ENCODE measurements around the gene BNIP3. TPM values are rescaled to one million over a fixed set of nuclear protein-coding genes. Genes with fewer than 3 reads are reported as not detected.

Gene BNIP3
- total RNA-seq, 1 donor from 2014 or later, result 29.9 TPM

DNA sequence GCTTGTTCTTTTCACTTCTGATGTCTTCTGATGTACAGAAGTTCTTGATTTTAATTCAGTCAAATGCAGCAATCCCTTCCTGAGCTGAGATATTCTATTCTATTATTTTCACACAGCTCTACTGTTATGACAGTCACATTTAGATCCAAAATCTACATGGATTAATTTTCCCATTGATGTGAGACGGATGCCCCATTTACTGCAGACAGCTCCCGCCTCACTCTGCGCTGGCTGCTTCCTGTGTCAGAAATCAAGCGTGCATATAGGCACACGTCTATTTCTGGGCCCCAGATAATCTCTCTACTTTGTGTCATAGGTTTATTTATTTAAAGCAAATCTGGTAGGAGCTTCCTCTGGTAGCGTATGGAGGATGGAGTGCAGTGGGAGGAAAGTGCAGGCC, 6.7 kb downstream of the BNIP3 start:
- H3K36me3 Mint-ChIP-seq (ENCODE audit: low read depth, unreplicated experiment), result peaks cover 20% of the 10 kb centered on the region
- peaks cover 3% of the 10 kb centered on the region for H3K27me3 Mint-ChIP-seq (ENCODE audit: unreplicated experiment)
- no peaks in the 10 kb centered on the region for H3K9me3 Mint-ChIP-seq (ENCODE audit: unreplicated experiment)
- no peak overlapping the region for H3K27ac Mint-ChIP-seq (ENCODE audit: unreplicated experiment)
- peaks cover 18% of the 10 kb centered on the region for H3K4me1 Mint-ChIP-seq (ENCODE audit: unreplicated experiment)
- H3K4me3 Mint-ChIP-seq (ENCODE audit: unreplicated experiment), result no peak overlapping the region
- TF ChIP-seq, protein P1, sequence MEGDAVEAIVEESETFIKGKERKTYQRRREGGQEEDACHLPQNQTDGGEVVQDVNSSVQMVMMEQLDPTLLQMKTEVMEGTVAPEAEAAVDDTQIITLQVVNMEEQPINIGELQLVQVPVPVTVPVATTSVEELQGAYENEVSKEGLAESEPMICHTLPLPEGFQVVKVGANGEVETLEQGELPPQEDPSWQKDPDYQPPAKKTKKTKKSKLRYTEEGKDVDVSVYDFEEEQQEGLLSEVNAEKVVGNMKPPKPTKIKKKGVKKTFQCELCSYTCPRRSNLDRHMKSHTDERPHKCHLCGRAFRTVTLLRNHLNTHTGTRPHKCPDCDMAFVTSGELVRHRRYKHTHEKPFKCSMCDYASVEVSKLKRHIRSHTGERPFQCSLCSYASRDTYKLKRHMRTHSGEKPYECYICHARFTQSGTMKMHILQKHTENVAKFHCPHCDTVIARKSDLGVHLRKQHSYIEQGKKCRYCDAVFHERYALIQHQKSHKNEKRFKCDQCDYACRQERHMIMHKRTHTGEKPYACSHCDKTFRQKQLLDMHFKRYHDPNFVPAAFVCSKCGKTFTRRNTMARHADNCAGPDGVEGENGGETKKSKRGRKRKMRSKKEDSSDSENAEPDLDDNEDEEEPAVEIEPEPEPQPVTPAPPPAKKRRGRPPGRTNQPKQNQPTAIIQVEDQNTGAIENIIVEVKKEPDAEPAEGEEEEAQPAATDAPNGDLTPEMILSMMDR (IDR thresholded peaks at IDR 0.05; ENCODE audit: unreplicated experiment), result no peak
- DNase-seq (ENCODE audit: low spot score), result no peak

DNA sequence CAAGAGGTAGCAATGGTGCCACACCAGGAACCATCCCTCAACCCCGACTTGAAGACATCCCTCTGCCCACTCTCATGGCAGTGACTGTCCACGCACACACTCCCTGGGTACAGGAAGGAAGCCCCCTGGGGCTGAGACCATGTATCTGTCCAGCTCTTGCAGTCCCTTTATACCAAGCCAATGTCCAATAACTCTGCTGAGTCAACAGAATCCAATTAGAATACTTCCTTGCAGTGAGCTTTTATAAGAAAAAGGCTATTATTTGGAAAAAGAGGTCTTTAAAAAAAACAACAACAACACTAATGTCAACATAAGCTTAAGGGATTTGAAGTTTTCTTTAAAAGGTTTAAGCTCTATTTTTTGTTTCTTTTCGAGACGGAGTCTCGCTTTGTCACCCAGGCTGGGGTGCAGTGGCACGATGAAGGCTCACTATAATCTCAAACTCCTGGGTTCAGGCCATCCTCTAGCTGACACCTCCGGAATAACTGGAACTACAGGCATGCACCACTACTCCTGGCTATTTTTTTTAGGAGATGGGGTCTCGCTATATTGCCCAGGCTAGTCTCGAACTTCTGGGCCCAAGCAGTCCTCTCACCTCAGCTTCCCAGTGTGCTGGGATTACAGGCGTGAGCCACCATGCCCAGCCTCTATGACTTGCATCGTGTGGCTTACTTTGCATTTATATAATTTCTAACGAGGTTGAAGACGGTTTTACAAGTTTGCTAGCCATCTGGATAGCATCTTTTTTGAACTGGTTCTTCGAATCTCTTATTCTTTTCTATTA, 7.5 kb downstream of the BNIP3 start:
- H3K27ac Mint-ChIP-seq (ENCODE audit: unreplicated experiment), result no peak overlapping the region

DNA sequence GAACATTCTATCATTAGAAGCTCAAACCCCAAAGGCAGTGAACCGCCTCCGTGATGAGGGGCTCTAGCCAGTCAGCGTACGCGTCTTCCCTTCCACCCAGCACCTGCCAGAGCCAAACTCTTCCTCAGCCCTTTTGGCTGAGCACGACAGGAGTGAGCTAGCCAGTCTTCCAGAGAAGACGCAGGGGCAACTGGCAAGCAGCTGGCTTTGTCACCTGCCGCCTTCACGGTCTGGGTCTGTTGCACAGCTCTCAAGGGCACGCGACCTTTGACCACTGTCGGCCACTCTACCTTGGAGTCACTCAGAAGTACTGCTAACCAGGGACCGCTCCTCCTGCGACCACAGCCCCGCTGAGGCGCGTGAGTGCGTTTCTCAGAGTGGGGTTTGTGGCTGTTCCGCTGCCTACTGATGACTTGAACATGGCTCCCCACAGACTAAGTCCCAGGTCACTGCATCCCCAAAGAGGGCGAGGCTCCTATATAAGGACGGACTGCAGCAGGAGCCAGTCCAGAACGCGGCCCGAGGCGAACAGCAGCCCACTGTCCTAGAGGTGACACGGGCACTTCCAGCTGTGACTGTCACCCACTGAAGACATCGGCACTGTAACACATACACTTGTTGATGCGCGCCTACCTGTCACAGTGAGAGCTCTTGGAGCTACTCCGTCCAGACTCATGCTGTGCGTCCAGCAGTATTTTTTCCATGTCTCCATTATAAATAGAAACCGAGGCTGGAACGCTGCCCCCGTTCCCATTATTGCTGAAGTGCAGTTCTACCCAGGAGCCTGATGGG, 8.4 kb downstream of the BNIP3 start:
- H3K27ac Mint-ChIP-seq (ENCODE audit: unreplicated experiment), result no peak overlapping the region
- no peak for DNase-seq (ENCODE audit: low spot score)
- H3K4me3 Mint-ChIP-seq (ENCODE audit: unreplicated experiment), result no peak overlapping the region
- peaks cover 26% of the 10 kb centered on the region for H3K36me3 Mint-ChIP-seq (ENCODE audit: low read depth, unreplicated experiment)
- peaks cover 8% of the 10 kb centered on the region for H3K4me1 Mint-ChIP-seq (ENCODE audit: unreplicated experiment)
- peaks cover 3% of the 10 kb centered on the region for H3K27me3 Mint-ChIP-seq (ENCODE audit: unreplicated experiment)
- H3K9me3 Mint-ChIP-seq (ENCODE audit: unreplicated experiment), result no peaks in the 10 kb centered on the region
- TF ChIP-seq, protein P1 (IDR thresholded peaks at IDR 0.05; ENCODE audit: unreplicated experiment), result no peak

More for the DNA sequence above, 7.5 kb downstream of the BNIP3 start:
- Mint-ChIP-seq H3K9me3 (ENCODE audit: unreplicated experiment) (no peaks in the 10 kb centered on the region), H3K36me3 (ENCODE audit: low read depth, unreplicated experiment) (peaks cover 20% of the 10 kb centered on the region), H3K4me1 (ENCODE audit: unreplicated experiment) (peaks cover 12% of the 10 kb centered on the region), H3K4me3 (ENCODE audit: unreplicated experiment) (no peak overlapping the region), H3K27me3 (ENCODE audit: unreplicated experiment) (peaks cover 3% of the 10 kb centered on the region)
- TF ChIP-seq, protein P1 (IDR thresholded peaks at IDR 0.05; ENCODE audit: unreplicated experiment), result no peak
- DNase-seq (ENCODE audit: low spot score), result no peak

DNA sequence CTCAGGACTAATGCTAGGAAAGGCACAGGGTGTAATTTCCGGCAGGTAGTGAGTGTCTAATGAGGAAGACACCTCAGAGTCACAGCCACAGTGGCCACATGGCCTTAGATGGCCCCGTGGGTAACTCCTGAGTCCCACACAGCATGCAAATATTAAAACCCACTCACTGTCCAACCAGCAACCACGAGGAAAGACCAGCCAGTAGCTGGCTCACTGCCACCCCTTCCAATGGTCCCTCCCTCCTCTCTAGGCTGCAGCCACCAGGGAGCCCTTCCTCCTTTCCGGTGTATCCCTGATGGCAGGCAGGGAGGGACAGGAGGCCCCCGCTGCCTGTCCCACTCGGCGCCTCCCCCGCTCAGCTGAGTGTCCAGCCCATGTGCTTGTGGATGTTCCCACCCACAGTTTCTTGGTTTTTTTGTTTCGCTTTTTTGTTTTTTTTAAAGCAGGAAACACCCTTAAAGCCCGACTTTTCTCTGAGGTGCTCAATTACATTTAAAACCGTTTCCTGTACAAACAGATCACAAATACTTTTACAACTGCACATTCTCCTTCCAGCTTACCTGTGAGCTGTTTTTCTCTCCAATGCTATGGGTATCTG, 9.2 kb downstream of the BNIP3 start:
- H3K36me3 Mint-ChIP-seq (ENCODE audit: low read depth, unreplicated experiment), result peaks cover 27% of the 10 kb centered on the region
- H3K4me3 Mint-ChIP-seq (ENCODE audit: unreplicated experiment), result no peak overlapping the region
- no peaks in the 10 kb centered on the region for H3K9me3 Mint-ChIP-seq (ENCODE audit: unreplicated experiment)
- H3K27me3 Mint-ChIP-seq (ENCODE audit: unreplicated experiment), result peaks cover 2% of the 10 kb centered on the region
- DNase-seq (ENCODE audit: low spot score), result no peak
- no peak overlapping the region for H3K27ac Mint-ChIP-seq (ENCODE audit: unreplicated experiment)
- peaks cover 8% of the 10 kb centered on the region for H3K4me1 Mint-ChIP-seq (ENCODE audit: unreplicated experiment)
- TF ChIP-seq, protein P1 (IDR thresholded peaks at IDR 0.05; ENCODE audit: unreplicated experiment), result no peak
